ENCODE measurements around the gene CMIP.
A peak's percentile ranks its signal among the peaks of the same experiment; 100 is the strongest.
"Not testable (repeated sequence)": the region's sequence is repeated elsewhere in the genome, so short reads cannot be mapped to it uniquely, and the experiment has no call there.

Gene CMIP

GRCh38 chr16:81444448-81445121 lies at the start of gene CMIP:
Gene CMIP, plus strand, starts transcription at chr16:81444808.
- peak; percentile 33 to 58 for DNase-seq (ENCODE audit: low read depth in 2 of 2, low spot score in 1 of 2)

- no peak for DNase-seq (ENCODE audit: low read depth in 2 of 2, low spot score in 1 of 2)
Observed at GRCh38 chr16:81394966-81395655, 49.5 kb upstream of the CMIP start.

GRCh38 chr16:81397058-81397878 lies 47.3 kb upstream of the CMIP start:
- no peak for DNase-seq (ENCODE audit: low read depth in 2 of 2, low spot score in 1 of 2)

GRCh38 chr16:81397879-81398520 lies 46.6 kb upstream of the CMIP start:
- DNase-seq (ENCODE audit: low read depth in 2 of 2, low spot score in 1 of 2) = no peak

- no peak for DNase-seq (ENCODE audit: low read depth in 2 of 2, low spot score in 1 of 2)
Observed at GRCh38 chr16:81399909-81400308, 44.7 kb upstream of the CMIP start.

- no peak for DNase-seq (ENCODE audit: low read depth in 2 of 2, low spot score in 1 of 2)
Observed at GRCh38 chr16:81401035-81401950, 43.3 kb upstream of the CMIP start.

- DNase-seq (ENCODE audit: low read depth in 2 of 2, low spot score in 1 of 2) = no peak
Observed at GRCh38 chr16:81403208-81403600, 41.4 kb upstream of the CMIP start.

GRCh38 chr16:81403601-81404391 lies 40.8 kb upstream of the CMIP start:
- DNase-seq (ENCODE audit: low read depth in 2 of 2, low spot score in 1 of 2) = peak; percentile 49 to 76

GRCh38 chr16:81405002-81405401 lies 39.6 kb upstream of the CMIP start:
- DNase-seq (ENCODE audit: low read depth in 2 of 2, low spot score in 1 of 2) = not testable (repeated sequence)

GRCh38 chr16:81405702-81406113 lies 38.9 kb upstream of the CMIP start:
- DNase-seq (ENCODE audit: low read depth in 2 of 2, low spot score in 1 of 2) = no peak

- DNase-seq (ENCODE audit: low read depth in 2 of 2, low spot score in 1 of 2) = no peak
Observed at GRCh38 chr16:81408409-81408950, 36.1 kb upstream of the CMIP start.

- no peak for DNase-seq (ENCODE audit: low read depth in 2 of 2, low spot score in 1 of 2)
Observed at GRCh38 chr16:81409016-81409556, 35.5 kb upstream of the CMIP start.

GRCh38 chr16:81410643-81411293 lies 33.8 kb upstream of the CMIP start:
- no peak for DNase-seq (ENCODE audit: low read depth in 2 of 2, low spot score in 1 of 2)

- no peak for DNase-seq (ENCODE audit: low read depth in 2 of 2, low spot score in 1 of 2)
Observed at GRCh38 chr16:81413245-81413990, 31.2 kb upstream of the CMIP start.

GRCh38 chr16:81415751-81416150 lies 28.9 kb upstream of the CMIP start:
- DNase-seq (ENCODE audit: low read depth in 2 of 2, low spot score in 1 of 2) = no peak

GRCh38 chr16:81416749-81417148 lies 27.9 kb upstream of the CMIP start:
- no peak for DNase-seq (ENCODE audit: low read depth in 2 of 2, low spot score in 1 of 2)

GRCh38 chr16:81417210-81417609 lies 27.4 kb upstream of the CMIP start:
- DNase-seq (ENCODE audit: low read depth in 2 of 2, low spot score in 1 of 2) = no peak

GRCh38 chr16:81419806-81420205 lies 24.8 kb upstream of the CMIP start:
- DNase-seq (ENCODE audit: low read depth in 2 of 2, low spot score in 1 of 2) = no peak

All from stimulated activated CD8-positive, alpha-beta memory T cell treated with anti-CD3 and anti-CD28 coated beads, Interleukin-4, amount 100 ng/mL, for 4 hours (primary cell).